RCC 7860 (cell line): ENCODE data around the gene LUC7L.
"Not testable (repeated sequence)": the region's sequence is repeated elsewhere in the genome, so short reads cannot be mapped to it uniquely, and the experiment has no call there.

Experiments used
- DNase-seq: peaks from one replicate; pipeline ENCODE4 v3.0.0-alpha.2; 2015; ENCODE audit warnings: low spot score
- FAIRE-seq: peaks from 2 replicates; lab custom pipeline; 2012; peaks lifted over from hg19 to GRCh38; lab: Jason Lieb, UNC

The LUC7L gene

GRCh38 chr16:234468-235305, 5.4 kb upstream of the LUC7L start, which contains the start of gene FAM234A:
TSS of gene FAM234A (plus strand) at chr16:234821. CDS start at chr16:254414, 19,593 bp downstream.
- FAIRE-seq (no peak), DNase-seq (peak; percentile 78)

GRCh38 chr16:230949-231348, 1.7 kb upstream of the LUC7L start:
- DNase-seq (no peak), FAIRE-seq (no peak)

DNA sequence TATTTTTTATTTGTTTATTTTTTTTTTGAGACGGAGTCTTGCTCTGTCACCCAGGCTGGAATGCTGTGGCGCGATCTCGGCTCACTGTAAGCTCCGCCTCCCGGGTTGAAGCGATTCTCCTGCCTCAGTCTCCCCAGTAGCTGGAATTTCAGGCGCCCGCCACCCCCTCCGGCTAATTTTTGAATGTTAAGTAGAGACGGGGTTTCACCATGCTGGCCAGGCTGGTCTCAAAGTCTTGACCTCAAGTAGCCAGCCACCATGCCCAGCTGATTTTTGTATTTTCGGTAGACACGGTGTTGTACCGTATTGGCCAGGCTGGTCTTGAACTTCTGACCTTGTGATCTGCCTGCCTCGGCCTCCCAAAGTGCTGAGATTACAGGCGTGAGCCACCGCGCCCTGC, 1.1 kb upstream of the LUC7L start:
- not testable (repeated sequence) for FAIRE-seq

DNA sequence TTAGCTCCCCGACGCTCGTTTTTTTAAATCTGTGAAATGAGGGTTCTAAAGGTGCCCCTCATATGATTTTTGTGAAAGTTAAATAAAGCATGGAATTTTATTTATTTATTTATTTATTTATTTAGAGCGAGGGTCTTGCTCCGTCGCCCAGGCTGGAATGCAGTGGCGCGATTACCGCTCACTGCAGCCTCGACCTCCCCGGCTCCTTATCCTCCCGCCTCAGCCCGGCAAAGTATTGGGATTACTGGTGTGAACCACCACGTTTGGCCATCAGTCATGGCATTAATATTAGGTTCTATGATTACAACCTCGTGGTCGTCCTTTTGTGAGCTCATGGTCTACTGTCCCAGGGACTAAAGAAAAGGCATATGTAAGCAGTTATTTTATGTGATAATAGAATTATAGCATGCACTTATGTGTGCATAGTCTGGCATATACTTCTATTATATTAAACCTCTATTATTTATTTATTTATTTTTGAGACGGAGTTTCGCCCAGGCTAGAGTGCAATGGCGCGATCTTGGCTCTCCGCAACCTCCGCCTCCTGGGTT, 557 bp upstream of the LUC7L start:
- no peak for DNase-seq
- FAIRE-seq: no peak

More for the DNA sequence above, 1.1 kb upstream of the LUC7L start:
- not testable (repeated sequence) for DNase-seq

- no peak for DNase-seq
Measured at GRCh38 chr16:228151-228851, 948 bp downstream of the LUC7L start.

GRCh38 chr16:220021-220420, 9.2 kb downstream of the LUC7L start:
- DNase-seq: no peak
- FAIRE-seq: no peak

More at GRCh38 chr16:228151-228851, 948 bp downstream of the LUC7L start:
- FAIRE-seq: no peak

DNA sequence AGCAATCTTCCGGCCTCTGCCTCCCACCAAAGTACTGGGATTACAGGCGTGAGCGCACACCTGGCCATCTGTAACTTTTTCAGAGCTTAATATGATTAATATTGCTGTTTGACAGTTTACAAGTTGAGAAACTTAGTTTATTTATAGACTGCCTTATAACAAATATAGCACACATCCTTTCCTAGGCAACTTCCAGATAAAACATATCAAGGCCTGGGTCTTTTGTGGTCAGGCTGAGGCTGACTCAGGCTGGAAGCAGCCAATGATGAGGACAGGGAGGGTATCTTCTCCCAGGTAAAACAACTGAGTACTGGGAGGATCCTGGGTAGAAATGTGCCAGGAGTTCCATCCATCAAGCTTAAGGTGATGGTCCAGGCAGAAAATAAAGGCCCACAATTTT, 16.2 kb downstream of the LUC7L start:
- FAIRE-seq (no peak), DNase-seq (no peak)

GRCh38 chr16:211631-212180, 17.5 kb downstream of the LUC7L start:
- not testable (repeated sequence) for FAIRE-seq, DNase-seq

DNA sequence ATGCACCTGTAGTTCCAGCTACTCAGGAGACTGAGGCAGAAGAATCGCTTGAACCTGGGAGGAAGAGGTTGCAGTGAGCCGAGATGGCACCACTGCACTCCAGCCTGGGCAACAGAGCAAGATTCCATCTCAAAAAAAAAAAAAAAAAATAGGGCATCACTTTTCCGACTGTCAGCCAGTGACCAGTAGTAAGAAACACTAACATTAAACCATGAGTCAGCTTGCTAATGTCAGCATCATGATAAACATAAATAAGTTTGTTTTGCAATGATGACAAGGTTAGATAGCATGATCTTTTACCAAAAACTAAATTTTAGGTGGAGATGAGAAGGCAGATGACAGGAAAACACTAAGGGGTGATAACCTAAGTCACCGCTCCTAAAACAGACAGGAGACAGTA, 19.9 kb downstream of the LUC7L start:
- DNase-seq, FAIRE-seq: not testable (repeated sequence)

GRCh38 chr16:204046-204445, 25.2 kb downstream of the LUC7L start:
- DNase-seq, FAIRE-seq: not testable (repeated sequence)

- FAIRE-seq (no peak), DNase-seq (no peak)
Measured at GRCh38 chr16:203246-203645, 26.0 kb downstream of the LUC7L start.

DNA sequence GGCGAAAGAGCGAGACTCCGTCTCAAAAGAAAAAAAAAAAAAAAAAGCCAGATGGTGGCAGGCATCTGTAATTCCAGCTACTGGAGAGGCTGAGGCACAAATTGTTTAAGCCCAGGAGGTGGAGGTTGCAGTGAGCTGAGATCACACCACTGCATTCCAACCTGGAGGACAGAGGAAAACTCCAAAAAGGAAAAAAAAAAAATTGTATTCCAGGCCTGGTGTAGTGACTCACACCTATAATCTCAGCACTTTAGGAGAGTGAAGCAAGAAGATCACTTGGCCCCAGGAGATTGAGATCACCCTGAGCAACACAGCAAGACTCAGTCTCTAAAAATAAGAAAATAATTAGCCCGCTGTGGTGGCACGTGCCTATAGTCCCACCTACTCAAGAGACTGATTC, 28.9 kb downstream of the LUC7L start:
- no peak for FAIRE-seq
- peak; percentile 50 for DNase-seq

DNA sequence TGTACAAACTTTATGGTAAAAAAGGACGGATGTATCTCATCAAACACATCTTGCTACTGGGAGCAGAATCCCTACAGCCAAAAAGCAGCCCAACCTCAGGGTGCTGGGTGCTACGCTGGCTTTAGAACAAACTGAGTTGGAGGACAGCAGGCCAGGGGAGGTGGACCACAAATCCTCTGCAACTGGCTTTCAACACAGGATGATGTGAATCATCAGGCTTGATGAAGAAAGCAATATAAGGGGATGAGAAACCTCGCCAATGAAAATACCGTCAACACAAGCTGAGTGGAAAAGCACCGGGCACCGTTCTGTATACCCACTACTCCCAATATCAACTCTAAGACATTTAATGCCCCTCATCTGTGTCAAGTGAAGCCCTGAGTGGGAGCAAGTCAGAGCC, 34.7 kb downstream of the LUC7L start:
- FAIRE-seq: no peak

GRCh38 chr16:193441-193840, 35.8 kb downstream of the LUC7L start:
- FAIRE-seq: no peak
- no peak for DNase-seq

More for the DNA sequence above, 34.7 kb downstream of the LUC7L start:
- DNase-seq: no peak

- FAIRE-seq (no peak), DNase-seq (no peak)
Measured at GRCh38 chr16:192686-193085, 36.6 kb downstream of the LUC7L start.

GRCh38 chr16:191831-192230, 37.4 kb downstream of the LUC7L start:
- DNase-seq (no peak), FAIRE-seq (no peak)

DNA sequence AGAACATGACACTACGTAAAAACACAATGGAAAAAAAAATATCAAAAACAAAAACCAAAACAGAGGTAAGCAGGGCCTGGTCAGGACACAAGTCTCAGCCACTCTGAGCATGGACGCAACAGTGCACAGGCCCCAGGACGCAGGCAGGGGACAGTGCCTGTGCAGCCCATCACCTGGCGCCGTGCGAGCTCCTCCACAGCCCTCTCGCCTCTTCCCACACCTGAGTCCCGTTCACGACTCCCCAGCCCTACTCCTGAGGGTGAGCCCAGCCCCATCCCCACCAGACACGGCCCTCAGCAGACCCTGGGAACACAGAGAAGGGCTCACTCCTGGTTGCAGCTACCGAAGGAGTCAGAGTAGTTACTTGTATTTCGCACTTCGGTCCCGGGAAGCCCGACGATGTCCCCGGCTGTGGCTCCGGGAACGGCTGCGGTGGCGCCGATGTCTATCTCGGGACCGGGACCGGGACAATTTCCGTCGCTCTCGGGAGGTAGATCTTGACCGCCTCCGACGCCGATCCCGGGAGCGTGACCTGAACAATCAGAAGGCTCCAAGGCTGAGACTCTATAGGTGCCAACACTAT, 39.6 kb downstream of the LUC7L start:
- DNase-seq (no peak), FAIRE-seq (no peak)

DNA sequence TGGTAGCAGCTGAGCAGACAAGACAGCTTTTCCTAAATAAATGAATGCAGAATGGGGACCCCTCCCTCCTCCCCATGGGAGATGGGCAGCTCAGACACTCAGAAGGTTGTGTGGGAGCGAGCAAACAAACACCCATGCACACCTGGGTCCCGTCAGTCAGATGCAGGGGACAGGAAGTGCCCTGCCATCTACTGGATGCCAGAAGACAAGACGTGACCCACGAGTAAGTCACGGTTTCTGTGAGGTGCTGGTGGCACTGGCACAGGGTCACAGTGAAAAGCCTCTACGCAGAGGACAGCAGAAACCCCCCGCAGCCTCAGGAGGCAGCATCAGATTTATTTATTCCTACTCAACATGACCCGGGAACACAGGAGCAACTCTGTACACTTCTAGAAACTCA, 40.6 kb downstream of the LUC7L start:
- no peak for DNase-seq
- FAIRE-seq: no peak

DNA sequence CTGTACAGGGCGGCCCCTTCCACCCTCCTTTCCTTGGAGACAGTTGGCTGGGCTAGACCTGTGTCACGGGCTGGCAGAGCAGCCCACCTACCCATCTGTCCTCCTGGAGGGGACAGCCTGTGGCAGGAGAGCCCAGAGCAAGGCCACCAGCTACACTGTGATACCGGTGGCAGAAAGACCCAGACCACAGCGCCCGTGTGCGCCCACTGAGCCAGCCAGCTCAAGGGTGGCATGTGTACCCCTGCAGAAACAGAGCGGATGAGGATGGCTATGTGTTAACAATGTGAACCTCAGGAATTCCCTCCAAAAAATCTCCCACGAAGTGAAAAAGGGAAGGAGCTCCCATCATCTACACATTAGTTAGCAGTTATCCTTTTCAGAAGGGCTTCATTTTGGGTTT, 41.9 kb downstream of the LUC7L start:
- no peak for DNase-seq
- no peak for FAIRE-seq

DNA sequence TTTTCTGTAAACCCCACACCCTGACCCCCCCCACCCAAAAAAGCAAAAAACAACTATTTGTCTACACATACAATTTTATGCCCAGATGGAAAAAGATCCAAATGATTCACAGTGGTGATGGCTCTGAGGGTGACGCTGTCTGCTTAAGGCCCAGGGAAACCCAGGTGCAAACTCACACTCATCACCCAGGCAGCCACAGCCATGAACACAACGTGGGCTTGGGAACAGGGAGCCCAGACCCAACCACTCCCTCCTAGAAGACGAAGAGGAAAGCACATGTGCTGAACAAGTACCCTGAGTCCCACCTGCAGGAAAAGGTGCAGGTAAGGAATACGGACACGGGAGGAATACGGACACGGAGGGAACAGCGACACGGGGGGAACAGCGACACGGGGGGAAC, 43.6 kb downstream of the LUC7L start:
- no peak for DNase-seq
- FAIRE-seq: no peak

DNA sequence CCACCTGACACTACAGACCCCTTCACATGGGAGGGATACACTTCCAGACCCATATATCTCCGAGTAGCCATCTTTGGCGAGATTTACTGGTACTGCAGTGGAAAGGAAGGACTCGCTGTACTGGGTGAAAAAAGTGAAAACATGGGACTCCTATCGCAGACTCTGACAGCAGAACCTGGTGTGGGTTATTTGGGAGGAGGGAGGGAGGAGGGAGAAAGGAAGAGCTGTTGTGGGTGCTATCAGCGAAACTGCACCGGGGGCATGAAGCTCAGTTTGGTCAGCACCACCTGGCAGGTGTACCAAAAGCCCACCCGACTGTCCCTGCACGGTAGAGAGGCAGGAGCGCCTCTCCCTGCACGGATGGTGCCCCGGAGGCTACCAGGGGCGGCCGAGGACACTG, 44.0 kb downstream of the LUC7L start:
- FAIRE-seq (no peak), DNase-seq (no peak)
